GM19023 (cell line): Measurements from ENCODE around the gene URM1.
A peak's percentile ranks its signal among the peaks of the same experiment; 100 is the strongest.

Experiments
- ATAC-seq: cut with Tn5 transposase; IDR thresholded peaks from one replicate; pipeline ENCODE4 v1.9.1; 2021; ENCODE audit warnings: mild to moderate bottlenecking, moderate library complexity; ENCODE audit not compliant: unreplicated experiment

Gene URM1

GRCh38 chr9:128424268-128424780, 53.1 kb downstream of the URM1 start:
- no peak for ATAC-seq

GRCh38 chr9:128428644-128429512, 57.7 kb downstream of the URM1 start:
- no peak for ATAC-seq

- no peak for ATAC-seq
These were observed 58.4 kb downstream of the URM1 start for GRCh38 chr9:128429513-128430086.

- no peak for ATAC-seq
These were observed 60.0 kb downstream of the URM1 start for GRCh38 chr9:128431207-128431606.

- ATAC-seq, result no peak
These were observed 63.2 kb downstream of the URM1 start for GRCh38 chr9:128434340-128434739.

- ATAC-seq, result no peak
These were observed 64.4 kb downstream of the URM1 start for GRCh38 chr9:128435611-128436010.

- peak; percentile 80 for ATAC-seq
These were observed 67.4 kb downstream of the URM1 start for GRCh38 chr9:128438343-128439109.

- no peak for ATAC-seq
These were observed 68.1 kb downstream of the URM1 start for GRCh38 chr9:128439273-128439672.
